ENCODE results near the gene PACRG.

DNA sequence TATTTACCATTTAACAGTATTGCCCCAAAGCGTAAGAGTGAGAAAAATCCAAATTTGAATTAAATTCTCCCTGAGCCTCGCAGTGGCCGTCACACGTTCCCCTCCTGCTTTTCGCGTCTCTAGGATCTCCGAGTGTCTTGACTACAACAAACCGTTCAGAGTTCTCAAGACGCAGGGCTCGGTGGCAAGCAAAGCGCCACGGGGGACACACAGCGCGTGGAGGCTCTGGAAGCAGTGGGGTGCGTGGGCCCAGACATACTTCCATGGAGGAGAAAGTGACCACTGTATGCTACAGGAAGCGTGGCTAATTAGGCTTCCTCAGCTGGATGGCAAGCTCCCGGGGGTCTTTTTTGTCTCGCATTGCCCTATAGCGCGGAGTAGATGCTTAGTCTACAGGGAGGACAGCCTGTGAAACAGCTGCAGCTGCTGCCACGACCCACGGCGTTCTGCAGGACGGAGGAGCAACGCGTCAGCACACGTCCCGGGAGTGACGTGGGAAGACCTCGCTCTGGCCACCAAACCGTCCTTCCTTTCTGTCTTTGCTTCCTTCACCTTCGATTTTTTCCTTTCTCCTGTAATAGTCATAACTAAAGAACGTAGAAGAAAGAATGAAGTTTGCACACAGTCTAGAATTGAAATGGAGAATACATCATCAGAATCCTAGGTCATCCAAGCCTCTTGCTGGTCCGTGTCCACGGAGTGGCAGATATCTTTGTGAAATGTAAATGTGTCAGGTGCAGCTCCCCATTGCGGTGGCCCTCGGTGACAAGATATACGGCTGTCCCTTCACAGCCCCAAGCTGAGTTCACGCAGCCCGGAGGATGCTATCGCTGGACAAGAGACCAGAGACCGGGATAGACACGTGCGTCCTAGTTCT, 582.6 kb downstream of the PACRG start:
- TF ChIP-seq RBBP5 (conservative IDR thresholded peaks at IDR 0.05) (no peak), EP300 (IDR thresholded peaks at IDR 0.05; ENCODE audit: borderline replicate concordance in 1 of 2, control insufficient read depth in 1 of 2, low read depth in 2 of 2, low read length in 2 of 2) (no peak), SIN3A (IDR thresholded peaks at IDR 0.05; ENCODE audit: low read depth, low read length) (no peak), RELA (IDR thresholded peaks at IDR 0.05; ENCODE audit: borderline replicate concordance, partially characterized antibody) (no peak), ESRRA (IDR thresholded peaks at IDR 0.05; ENCODE audit: low read length) (no peak), EGR1 (IDR thresholded peaks at IDR 0.05; ENCODE audit: borderline replicate concordance in 1 of 2, low read depth in 2 of 2, low read length in 2 of 2) (no peak), ZSCAN29 (IDR thresholded peaks at IDR 0.05) (no peak), FOXM1 (IDR thresholded peaks at IDR 0.05; ENCODE audit: low read depth, low read length) (no peak), NFYB (IDR thresholded peaks at IDR 0.05; ENCODE audit: insufficient read depth, low read depth, low read length) (no peak)
- TF ChIP-seq, protein P1, sequence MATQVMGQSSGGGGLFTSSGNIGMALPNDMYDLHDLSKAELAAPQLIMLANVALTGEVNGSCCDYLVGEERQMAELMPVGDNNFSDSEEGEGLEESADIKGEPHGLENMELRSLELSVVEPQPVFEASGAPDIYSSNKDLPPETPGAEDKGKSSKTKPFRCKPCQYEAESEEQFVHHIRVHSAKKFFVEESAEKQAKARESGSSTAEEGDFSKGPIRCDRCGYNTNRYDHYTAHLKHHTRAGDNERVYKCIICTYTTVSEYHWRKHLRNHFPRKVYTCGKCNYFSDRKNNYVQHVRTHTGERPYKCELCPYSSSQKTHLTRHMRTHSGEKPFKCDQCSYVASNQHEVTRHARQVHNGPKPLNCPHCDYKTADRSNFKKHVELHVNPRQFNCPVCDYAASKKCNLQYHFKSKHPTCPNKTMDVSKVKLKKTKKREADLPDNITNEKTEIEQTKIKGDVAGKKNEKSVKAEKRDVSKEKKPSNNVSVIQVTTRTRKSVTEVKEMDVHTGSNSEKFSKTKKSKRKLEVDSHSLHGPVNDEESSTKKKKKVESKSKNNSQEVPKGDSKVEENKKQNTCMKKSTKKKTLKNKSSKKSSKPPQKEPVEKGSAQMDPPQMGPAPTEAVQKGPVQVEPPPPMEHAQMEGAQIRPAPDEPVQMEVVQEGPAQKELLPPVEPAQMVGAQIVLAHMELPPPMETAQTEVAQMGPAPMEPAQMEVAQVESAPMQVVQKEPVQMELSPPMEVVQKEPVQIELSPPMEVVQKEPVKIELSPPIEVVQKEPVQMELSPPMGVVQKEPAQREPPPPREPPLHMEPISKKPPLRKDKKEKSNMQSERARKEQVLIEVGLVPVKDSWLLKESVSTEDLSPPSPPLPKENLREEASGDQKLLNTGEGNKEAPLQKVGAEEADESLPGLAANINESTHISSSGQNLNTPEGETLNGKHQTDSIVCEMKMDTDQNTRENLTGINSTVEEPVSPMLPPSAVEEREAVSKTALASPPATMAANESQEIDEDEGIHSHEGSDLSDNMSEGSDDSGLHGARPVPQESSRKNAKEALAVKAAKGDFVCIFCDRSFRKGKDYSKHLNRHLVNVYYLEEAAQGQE (IDR thresholded peaks at IDR 0.05; ENCODE audit: low read depth, low read length) = no peak
- TF ChIP-seq, protein P2, sequence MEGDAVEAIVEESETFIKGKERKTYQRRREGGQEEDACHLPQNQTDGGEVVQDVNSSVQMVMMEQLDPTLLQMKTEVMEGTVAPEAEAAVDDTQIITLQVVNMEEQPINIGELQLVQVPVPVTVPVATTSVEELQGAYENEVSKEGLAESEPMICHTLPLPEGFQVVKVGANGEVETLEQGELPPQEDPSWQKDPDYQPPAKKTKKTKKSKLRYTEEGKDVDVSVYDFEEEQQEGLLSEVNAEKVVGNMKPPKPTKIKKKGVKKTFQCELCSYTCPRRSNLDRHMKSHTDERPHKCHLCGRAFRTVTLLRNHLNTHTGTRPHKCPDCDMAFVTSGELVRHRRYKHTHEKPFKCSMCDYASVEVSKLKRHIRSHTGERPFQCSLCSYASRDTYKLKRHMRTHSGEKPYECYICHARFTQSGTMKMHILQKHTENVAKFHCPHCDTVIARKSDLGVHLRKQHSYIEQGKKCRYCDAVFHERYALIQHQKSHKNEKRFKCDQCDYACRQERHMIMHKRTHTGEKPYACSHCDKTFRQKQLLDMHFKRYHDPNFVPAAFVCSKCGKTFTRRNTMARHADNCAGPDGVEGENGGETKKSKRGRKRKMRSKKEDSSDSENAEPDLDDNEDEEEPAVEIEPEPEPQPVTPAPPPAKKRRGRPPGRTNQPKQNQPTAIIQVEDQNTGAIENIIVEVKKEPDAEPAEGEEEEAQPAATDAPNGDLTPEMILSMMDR (IDR thresholded peaks at IDR 0.05 in 2 of 3, conservative IDR thresholded peaks at IDR 0.05 in 1 of 3; ENCODE audit: control insufficient read depth in 2 of 3, extremely low read depth in 1 of 3, insufficient read depth in 1 of 3, low read depth in 3 of 3, low read length in 3 of 3) = no peak
- TF ChIP-seq, protein P3, sequence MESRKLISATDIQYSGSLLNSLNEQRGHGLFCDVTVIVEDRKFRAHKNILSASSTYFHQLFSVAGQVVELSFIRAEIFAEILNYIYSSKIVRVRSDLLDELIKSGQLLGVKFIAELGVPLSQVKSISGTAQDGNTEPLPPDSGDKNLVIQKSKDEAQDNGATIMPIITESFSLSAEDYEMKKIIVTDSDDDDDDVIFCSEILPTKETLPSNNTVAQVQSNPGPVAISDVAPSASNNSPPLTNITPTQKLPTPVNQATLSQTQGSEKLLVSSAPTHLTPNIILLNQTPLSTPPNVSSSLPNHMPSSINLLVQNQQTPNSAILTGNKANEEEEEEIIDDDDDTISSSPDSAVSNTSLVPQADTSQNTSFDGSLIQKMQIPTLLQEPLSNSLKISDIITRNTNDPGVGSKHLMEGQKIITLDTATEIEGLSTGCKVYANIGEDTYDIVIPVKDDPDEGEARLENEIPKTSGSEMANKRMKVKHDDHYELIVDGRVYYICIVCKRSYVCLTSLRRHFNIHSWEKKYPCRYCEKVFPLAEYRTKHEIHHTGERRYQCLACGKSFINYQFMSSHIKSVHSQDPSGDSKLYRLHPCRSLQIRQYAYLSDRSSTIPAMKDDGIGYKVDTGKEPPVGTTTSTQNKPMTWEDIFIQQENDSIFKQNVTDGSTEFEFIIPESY (IDR thresholded peaks at IDR 0.05) = no peak
